ENCODE data around the gene ZNF423.

Gene ZNF423

GRCh38 chr16:49866595-49867071 lies 10.7 kb upstream of the ZNF423 start:
- CTCF ChIA-PET = interaction anchor here (0.6 to 1.0 kb wide), 2 partner anchors 9 to 10 kb away, joined by 3 read pairs; no protein-coding TSS in a partner anchor
- no peak for DNase-seq (ENCODE audit: extremely low spot score)
- TF ChIP-seq ARNT (IDR thresholded peaks at IDR 0.05) = no peak
- TF ChIP-seq CTBP1 (IDR thresholded peaks at IDR 0.05; ENCODE audit: borderline replicate concordance) = no peak
- TF ChIP-seq FOXK2 (IDR thresholded peaks at IDR 0.05) = no peak
- TF ChIP-seq L3MBTL2 (conservative IDR thresholded peaks at IDR 0.05) = no peak
- no peak for TF ChIP-seq SUZ12 (IDR thresholded peaks at IDR 0.05)
- TF ChIP-seq HDGF (IDR thresholded peaks at IDR 0.05; ENCODE audit: borderline replicate concordance) = no peak
- TF ChIP-seq NFRKB (IDR thresholded peaks at IDR 0.05) = no peak
- no peak for TF ChIP-seq TARDBP (IDR thresholded peaks at IDR 0.05)
- no peak for TF ChIP-seq ELF4 (IDR thresholded peaks at IDR 0.05)
- no peak for TF ChIP-seq FOXA1 (IDR thresholded peaks at IDR 0.05)
- no peak for TF ChIP-seq SP1 (IDR thresholded peaks at IDR 0.05)
- TF ChIP-seq FOXM1 (IDR thresholded peaks at IDR 0.05; ENCODE audit: borderline replicate concordance) = no peak
- no peak for TF ChIP-seq BHLHE40 (IDR thresholded peaks at IDR 0.05; ENCODE audit: borderline replicate concordance)
- no peak for TF ChIP-seq ZNF384 (IDR thresholded peaks at IDR 0.05)
- TF ChIP-seq, protein P1, sequence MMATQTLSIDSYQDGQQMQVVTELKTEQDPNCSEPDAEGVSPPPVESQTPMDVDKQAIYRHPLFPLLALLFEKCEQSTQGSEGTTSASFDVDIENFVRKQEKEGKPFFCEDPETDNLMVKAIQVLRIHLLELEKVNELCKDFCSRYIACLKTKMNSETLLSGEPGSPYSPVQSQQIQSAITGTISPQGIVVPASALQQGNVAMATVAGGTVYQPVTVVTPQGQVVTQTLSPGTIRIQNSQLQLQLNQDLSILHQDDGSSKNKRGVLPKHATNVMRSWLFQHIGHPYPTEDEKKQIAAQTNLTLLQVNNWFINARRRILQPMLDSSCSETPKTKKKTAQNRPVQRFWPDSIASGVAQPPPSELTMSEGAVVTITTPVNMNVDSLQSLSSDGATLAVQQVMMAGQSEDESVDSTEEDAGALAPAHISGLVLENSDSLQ (IDR thresholded peaks at IDR 0.05) = no peak
- POLR2A ChIA-PET = no interaction called here

DNA sequence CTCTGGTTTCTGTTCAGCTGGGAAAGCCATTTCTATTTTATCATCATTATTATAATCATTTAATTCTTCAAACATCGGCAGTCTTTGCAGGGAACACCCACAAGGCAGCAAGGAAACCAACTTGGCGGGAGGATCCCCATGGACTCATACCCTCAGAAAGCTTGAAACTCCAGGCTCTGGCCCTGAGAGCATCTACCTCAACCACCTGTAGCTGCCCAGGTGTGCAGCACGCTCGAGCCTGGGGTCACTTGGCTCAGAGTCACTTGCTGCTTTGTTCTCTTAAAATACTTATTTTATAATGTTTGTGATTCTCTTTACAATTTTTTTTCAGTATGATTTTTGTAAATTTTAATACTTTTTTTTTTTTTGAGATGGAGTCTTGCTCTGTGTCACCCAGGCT lies 6.8 kb upstream of the ZNF423 start:
- ChIA-PET POLR2A (interaction anchor here (1.9 kb wide), 1 partner anchor 13 kb away, joined by 5 read pairs; no protein-coding TSS in a partner anchor), CTCF (interaction anchor here (0.6 to 1.6 kb wide), 2 partner anchors 13 to 194 kb away, joined by 3 to 9 read pairs; no protein-coding TSS in a partner anchor)
- TF ChIP-seq BHLHE40 (IDR thresholded peaks at IDR 0.05; ENCODE audit: borderline replicate concordance) (no peak), NFRKB (IDR thresholded peaks at IDR 0.05) (no peak), TARDBP (IDR thresholded peaks at IDR 0.05) (no peak), HDGF (IDR thresholded peaks at IDR 0.05; ENCODE audit: borderline replicate concordance) (no peak), FOXM1 (IDR thresholded peaks at IDR 0.05; ENCODE audit: borderline replicate concordance) (no peak)
- TF ChIP-seq, protein P1 (IDR thresholded peaks at IDR 0.05) = no peak
- no peak for DNase-seq (ENCODE audit: extremely low spot score)

DNA sequence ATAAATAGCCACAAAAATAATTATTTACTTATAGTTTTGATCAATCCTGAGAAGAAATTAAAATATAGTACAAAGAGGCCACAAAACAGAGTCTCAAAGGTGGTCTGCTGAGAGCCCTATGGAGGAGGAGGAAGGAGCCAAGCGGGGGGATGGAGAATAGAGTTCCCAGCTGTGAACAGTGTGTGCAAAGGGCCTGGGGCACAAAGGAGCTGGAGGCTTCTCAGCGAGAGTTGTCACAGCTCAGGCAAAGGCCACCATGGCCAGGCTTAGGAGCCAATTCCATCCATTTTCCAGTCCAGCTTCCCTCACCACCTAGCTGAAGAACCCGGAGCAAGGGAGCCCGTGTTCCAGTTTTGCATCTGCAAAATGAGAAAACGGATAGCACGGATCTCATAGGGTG lies 5.4 kb upstream of the ZNF423 start:
- no peak for DNase-seq (ENCODE audit: extremely low spot score)
- CTCF ChIA-PET = no interaction called here
- TF ChIP-seq BHLHE40 (IDR thresholded peaks at IDR 0.05; ENCODE audit: borderline replicate concordance) (no peak), HDGF (IDR thresholded peaks at IDR 0.05; ENCODE audit: borderline replicate concordance) (no peak), L3MBTL2 (conservative IDR thresholded peaks at IDR 0.05) (no peak), ARNT (IDR thresholded peaks at IDR 0.05) (no peak), TARDBP (IDR thresholded peaks at IDR 0.05) (no peak), ELF4 (IDR thresholded peaks at IDR 0.05) (no peak), FOXK2 (IDR thresholded peaks at IDR 0.05) (no peak), NFRKB (IDR thresholded peaks at IDR 0.05) (no peak), LEF1 (IDR thresholded peaks at IDR 0.05; ENCODE audit: borderline replicate concordance) (no peak), SP1 (IDR thresholded peaks at IDR 0.05) (no peak), FOXM1 (IDR thresholded peaks at IDR 0.05; ENCODE audit: borderline replicate concordance) (no peak), CTBP1 (IDR thresholded peaks at IDR 0.05; ENCODE audit: borderline replicate concordance) (no peak), ZNF384 (IDR thresholded peaks at IDR 0.05) (no peak), SUZ12 (IDR thresholded peaks at IDR 0.05) (no peak), FOXA1 (IDR thresholded peaks at IDR 0.05) (no peak)
- TF ChIP-seq, protein P1 (IDR thresholded peaks at IDR 0.05) = no peak
- POLR2A ChIA-PET = interaction anchor here (1.9 kb wide), 1 partner anchor 15 kb away, joined by 5 read pairs; no protein-coding TSS in a partner anchor

GRCh38 chr16:49860593-49860992 lies 4.7 kb upstream of the ZNF423 start:
- TF ChIP-seq, protein P1 (IDR thresholded peaks at IDR 0.05) = peak; percentile 17; the same call in 1 of the 2 replicates
- TF ChIP-seq FOXM1 (IDR thresholded peaks at IDR 0.05; ENCODE audit: borderline replicate concordance) (no peak), LEF1 (IDR thresholded peaks at IDR 0.05; ENCODE audit: borderline replicate concordance) (no peak), NFRKB (IDR thresholded peaks at IDR 0.05) (no peak), CTBP1 (IDR thresholded peaks at IDR 0.05; ENCODE audit: borderline replicate concordance) (no peak), ARNT (IDR thresholded peaks at IDR 0.05) (no peak), FOXA1 (IDR thresholded peaks at IDR 0.05) (no peak)
- DNase-seq (ENCODE audit: extremely low spot score) = no peak
- ChIA-PET CTCF (no interaction called here), POLR2A (no interaction called here)

DNA sequence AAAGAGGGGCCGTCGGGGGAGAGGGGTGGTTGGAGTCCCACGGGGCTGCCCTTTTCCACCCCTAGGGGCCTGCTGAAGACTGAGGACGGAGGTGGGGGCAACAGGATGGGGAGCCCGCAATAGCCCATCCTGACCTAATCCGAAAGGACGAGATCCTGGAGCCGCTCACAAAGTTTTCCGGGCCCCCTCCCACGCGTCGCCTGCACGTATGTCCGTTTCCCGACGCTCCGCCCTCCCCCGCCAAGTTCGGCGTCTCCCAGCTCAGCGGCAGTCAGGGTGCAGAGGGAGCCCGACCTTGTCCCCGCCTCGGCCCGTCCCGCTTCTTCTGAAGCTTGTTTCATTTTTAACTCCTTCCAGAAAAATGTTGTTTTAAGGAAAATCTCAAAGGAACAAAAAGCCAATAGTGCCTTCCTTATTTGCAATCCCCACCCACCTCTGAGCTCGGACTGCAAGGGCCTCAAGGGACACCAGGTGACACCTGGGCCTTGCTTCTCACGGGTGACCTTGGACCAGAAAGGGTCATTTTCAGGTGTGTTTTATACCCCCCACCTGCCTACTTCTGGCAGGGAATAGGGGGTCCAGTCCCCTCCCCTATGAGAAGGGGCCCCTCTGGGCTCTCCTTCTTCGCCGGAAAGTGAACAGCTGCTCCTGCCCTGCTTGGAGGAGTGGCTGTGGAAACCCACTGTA lies 3.4 kb upstream of the ZNF423 start:
- ChIA-PET POLR2A (no interaction called here), CTCF (interaction anchor here (0.6 to 1.0 kb wide), 5 partner anchors 17 to 243 kb away, joined by 3 to 6 read pairs (median 3); no protein-coding TSS in a partner anchor)
- TF ChIP-seq SUZ12 (IDR thresholded peaks at IDR 0.05) (no peak), FOXK2 (IDR thresholded peaks at IDR 0.05) (no peak), FOXM1 (IDR thresholded peaks at IDR 0.05; ENCODE audit: borderline replicate concordance) (no peak), HDGF (IDR thresholded peaks at IDR 0.05; ENCODE audit: borderline replicate concordance) (no peak), FOXA1 (IDR thresholded peaks at IDR 0.05) (no peak), ZNF384 (IDR thresholded peaks at IDR 0.05) (no peak), BHLHE40 (IDR thresholded peaks at IDR 0.05; ENCODE audit: borderline replicate concordance) (no peak), LEF1 (IDR thresholded peaks at IDR 0.05; ENCODE audit: borderline replicate concordance) (no peak), L3MBTL2 (conservative IDR thresholded peaks at IDR 0.05) (no peak), NFRKB (IDR thresholded peaks at IDR 0.05) (no peak), SP1 (IDR thresholded peaks at IDR 0.05) (no peak), CTBP1 (IDR thresholded peaks at IDR 0.05; ENCODE audit: borderline replicate concordance) (no peak), ARNT (IDR thresholded peaks at IDR 0.05) (no peak), TARDBP (IDR thresholded peaks at IDR 0.05) (no peak), ELF4 (IDR thresholded peaks at IDR 0.05) (no peak)
- TF ChIP-seq, protein P1 (IDR thresholded peaks at IDR 0.05) = no peak
- DNase-seq (ENCODE audit: extremely low spot score) = no peak
